Activated T-cell treated with anti-CD3 and anti-CD28 coated beads, Interleukin-2, amount 50 U/mL, for 4 hours (primary cell): Measurements from ENCODE around the gene OVAAL. TPM values are rescaled to one million over a fixed set of nuclear protein-coding genes. Genes with fewer than 3 reads are reported as not detected.
"Not testable (repeated sequence)": the region's sequence is repeated elsewhere in the genome, so short reads cannot be mapped to it uniquely, and the experiment has no call there.

ENCODE experiments used
- ATAC-seq, 2 donors: fragments of 200-7000 bp; cut with Tn5 transposase; one replicate each; pipeline ENCODE4 v1.10.0; 2021
- DNase-seq: peaks from one replicate; pipeline ENCODE4 v3.0.0-alpha.2; 2020
- H3K27me3 Mint-ChIP-seq: one replicate; pipeline ENCODE4 v1.8.0; 2021; ENCODE audit warnings: low read depth, mixed read lengths
- H3K36me3 Mint-ChIP-seq: one replicate; pipeline ENCODE4 v1.8.0; 2022; ENCODE audit warnings: mixed read lengths; ENCODE audit not compliant: insufficient read depth
- H3K4me1 Mint-ChIP-seq: one replicate; pipeline ENCODE4 v1.8.0; 2021; ENCODE audit warnings: low read depth, mixed read lengths
- H3K4me3 Mint-ChIP-seq: one replicate; pipeline ENCODE4 v1.8.0; 2021; ENCODE audit warnings: mild to moderate bottlenecking, moderate library complexity, mixed read lengths
- H3K9me3 Mint-ChIP-seq: one replicate; pipeline ENCODE4 v1.8.0; 2021; ENCODE audit warnings: mixed read lengths
- total RNA-seq, 3 donors: library from RNA; stranded (reverse); gene quantifications; one replicate each; pipeline ENCODE4 v1.2.1, GENCODE V29; 2021

OVAAL gene
- total RNA-seq, 3 donors from 2014 or later = not detected

- H3K36me3 Mint-ChIP-seq = no peaks in the 10 kb centered on the region
- no peaks in the 10 kb centered on the region for H3K4me1 Mint-ChIP-seq
- DNase-seq = no peak
- no peak overlapping the region for H3K4me3 Mint-ChIP-seq
- no peak for ATAC-seq
- H3K9me3 Mint-ChIP-seq = no peaks in the 10 kb centered on the region
- peaks cover 2% of the 10 kb centered on the region for H3K27me3 Mint-ChIP-seq
Measured at GRCh38 chr1:180551997-180552396, 6.8 kb upstream of the OVAAL start.

GRCh38 chr1:180553046-180553445, 5.7 kb upstream of the OVAAL start:
- H3K4me3 Mint-ChIP-seq, ATAC-seq, H3K9me3 Mint-ChIP-seq, H3K27me3 Mint-ChIP-seq, H3K36me3 Mint-ChIP-seq, DNase-seq, H3K4me1 Mint-ChIP-seq: not testable (repeated sequence)

GRCh38 chr1:180555411-180555810, 3.4 kb upstream of the OVAAL start:
- Mint-ChIP-seq H3K27me3 (peaks cover 9% of the 10 kb centered on the region), H3K4me3 (no peak overlapping the region), H3K4me1 (no peaks in the 10 kb centered on the region), H3K9me3 (no peaks in the 10 kb centered on the region), H3K36me3 (no peaks in the 10 kb centered on the region)
- ATAC-seq = no peak
- DNase-seq = no peak

- ATAC-seq = no peak
- Mint-ChIP-seq H3K36me3 (no peaks in the 10 kb centered on the region), H3K4me1 (no peaks in the 10 kb centered on the region), H3K4me3 (no peak overlapping the region), H3K9me3 (no peaks in the 10 kb centered on the region), H3K27me3 (peaks cover 12% of the 10 kb centered on the region)
- no peak for DNase-seq
Measured at GRCh38 chr1:180560200-180560867, 1.6 kb downstream of the OVAAL start.

- H3K36me3 Mint-ChIP-seq = no peaks in the 10 kb centered on the region
- H3K9me3 Mint-ChIP-seq = no peaks in the 10 kb centered on the region
- no peak for DNase-seq
- no peak overlapping the region for H3K4me3 Mint-ChIP-seq
- no peak for ATAC-seq
- H3K27me3 Mint-ChIP-seq = peaks cover 12% of the 10 kb centered on the region
- no peaks in the 10 kb centered on the region for H3K4me1 Mint-ChIP-seq
Measured at GRCh38 chr1:180560868-180561600, 2.3 kb downstream of the OVAAL start.

- Mint-ChIP-seq H3K27me3 (peaks cover 18% of the 10 kb centered on the region), H3K36me3 (no peaks in the 10 kb centered on the region), H3K4me1 (no peaks in the 10 kb centered on the region), H3K4me3 (no peak overlapping the region), H3K9me3 (no peaks in the 10 kb centered on the region)
- ATAC-seq = no peak
- no peak for DNase-seq
Measured at GRCh38 chr1:180562640-180563025, 3.9 kb downstream of the OVAAL start.

- peaks cover 21% of the 10 kb centered on the region for H3K27me3 Mint-ChIP-seq
Measured at GRCh38 chr1:180563026-180563827, 4.5 kb downstream of the OVAAL start.

GRCh38 chr1:180565121-180565871, 6.5 kb downstream of the OVAAL start:
- H3K27me3 Mint-ChIP-seq = peaks cover 13% of the 10 kb centered on the region
- ATAC-seq = no peak
- no peaks in the 10 kb centered on the region for H3K4me1 Mint-ChIP-seq

More at GRCh38 chr1:180563026-180563827, 4.5 kb downstream of the OVAAL start:
- H3K4me3 Mint-ChIP-seq = no peak overlapping the region
- H3K36me3 Mint-ChIP-seq = no peaks in the 10 kb centered on the region
- no peaks in the 10 kb centered on the region for H3K4me1 Mint-ChIP-seq
- no peak for DNase-seq
- ATAC-seq = no peak
- no peaks in the 10 kb centered on the region for H3K9me3 Mint-ChIP-seq

GRCh38 chr1:180566026-180566425, 7.3 kb downstream of the OVAAL start:
- DNase-seq = no peak
- H3K9me3 Mint-ChIP-seq = no peaks in the 10 kb centered on the region
- no peak overlapping the region for H3K4me3 Mint-ChIP-seq
- peaks cover 13% of the 10 kb centered on the region for H3K27me3 Mint-ChIP-seq
- H3K36me3 Mint-ChIP-seq = no peaks in the 10 kb centered on the region
- peaks cover 5% of the 10 kb centered on the region for H3K4me1 Mint-ChIP-seq
- ATAC-seq = no peak

More at GRCh38 chr1:180565121-180565871, 6.5 kb downstream of the OVAAL start:
- Mint-ChIP-seq H3K36me3 (no peaks in the 10 kb centered on the region), H3K4me3 (no peak overlapping the region), H3K9me3 (no peaks in the 10 kb centered on the region)
- DNase-seq = no peak

GRCh38 chr1:180566495-180566894, 7.7 kb downstream of the OVAAL start:
- H3K36me3 Mint-ChIP-seq = no peaks in the 10 kb centered on the region
- no peak for ATAC-seq
- H3K27me3 Mint-ChIP-seq = peaks cover 13% of the 10 kb centered on the region
- no peak overlapping the region for H3K4me3 Mint-ChIP-seq
- no peaks in the 10 kb centered on the region for H3K9me3 Mint-ChIP-seq
- no peak for DNase-seq
- peaks cover 10% of the 10 kb centered on the region for H3K4me1 Mint-ChIP-seq

- H3K4me3 Mint-ChIP-seq = no peak overlapping the region
- H3K27me3 Mint-ChIP-seq = peaks cover 13% of the 10 kb centered on the region
- DNase-seq (no peak), ATAC-seq (no peak)
- H3K9me3 Mint-ChIP-seq = peaks cover 4% of the 10 kb centered on the region
- no peaks in the 10 kb centered on the region for H3K36me3 Mint-ChIP-seq
- peaks cover 21% of the 10 kb centered on the region for H3K4me1 Mint-ChIP-seq
Measured at GRCh38 chr1:180567654-180568053, 8.9 kb downstream of the OVAAL start.

- H3K4me1 Mint-ChIP-seq = peaks cover 27% of the 10 kb centered on the region
- peaks cover 16% of the 10 kb centered on the region for H3K27me3 Mint-ChIP-seq
- peaks cover 4% of the 10 kb centered on the region for H3K9me3 Mint-ChIP-seq
- DNase-seq (no peak), ATAC-seq (no peak)
- no peaks in the 10 kb centered on the region for H3K36me3 Mint-ChIP-seq
- H3K4me3 Mint-ChIP-seq = no peak overlapping the region
Measured at GRCh38 chr1:180568184-180568583, 9.4 kb downstream of the OVAAL start.

GRCh38 chr1:180571060-180571831, 12.5 kb downstream of the OVAAL start:
- no peaks in the 10 kb centered on the region for H3K36me3 Mint-ChIP-seq
- peaks cover 28% of the 10 kb centered on the region for H3K4me1 Mint-ChIP-seq
- peaks cover 4% of the 10 kb centered on the region for H3K9me3 Mint-ChIP-seq
- peak overlapping the region; percentile 4 for H3K4me3 Mint-ChIP-seq
- peaks cover 17% of the 10 kb centered on the region for H3K27me3 Mint-ChIP-seq
- ATAC-seq (no peak), DNase-seq (no peak)
